HG02852 (cell line): ENCODE data around the gene IRF2.
A peak's percentile ranks its signal among the peaks of the same experiment; 100 is the strongest.

Experiments
- ATAC-seq: cut with Tn5 transposase; IDR thresholded peaks from one replicate; pipeline ENCODE4 v1.9.1; 2021; ENCODE audit warnings: mild to moderate bottlenecking, moderate library complexity; ENCODE audit not compliant: unreplicated experiment

IRF2 gene

DNA sequence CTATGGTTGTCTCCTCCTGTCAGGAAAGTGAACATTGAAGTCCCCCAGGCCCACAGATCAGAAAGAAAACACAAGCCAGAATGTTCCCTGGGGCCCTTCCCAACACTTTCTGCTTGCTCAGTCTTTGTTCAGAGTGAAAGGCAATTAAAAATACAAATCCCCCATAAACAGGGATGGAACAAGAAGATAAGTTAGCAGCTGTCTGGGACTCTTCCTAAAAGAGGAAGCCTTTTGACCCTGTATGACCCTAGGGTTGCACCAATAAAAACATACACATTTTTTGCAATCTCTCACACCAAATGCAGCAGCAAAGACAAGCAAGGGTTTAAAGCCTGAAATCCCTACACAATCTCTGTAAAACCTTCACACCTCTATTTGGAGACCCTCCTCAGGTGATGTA, 22.6 kb downstream of the IRF2 start:
- ATAC-seq = no peak

DNA sequence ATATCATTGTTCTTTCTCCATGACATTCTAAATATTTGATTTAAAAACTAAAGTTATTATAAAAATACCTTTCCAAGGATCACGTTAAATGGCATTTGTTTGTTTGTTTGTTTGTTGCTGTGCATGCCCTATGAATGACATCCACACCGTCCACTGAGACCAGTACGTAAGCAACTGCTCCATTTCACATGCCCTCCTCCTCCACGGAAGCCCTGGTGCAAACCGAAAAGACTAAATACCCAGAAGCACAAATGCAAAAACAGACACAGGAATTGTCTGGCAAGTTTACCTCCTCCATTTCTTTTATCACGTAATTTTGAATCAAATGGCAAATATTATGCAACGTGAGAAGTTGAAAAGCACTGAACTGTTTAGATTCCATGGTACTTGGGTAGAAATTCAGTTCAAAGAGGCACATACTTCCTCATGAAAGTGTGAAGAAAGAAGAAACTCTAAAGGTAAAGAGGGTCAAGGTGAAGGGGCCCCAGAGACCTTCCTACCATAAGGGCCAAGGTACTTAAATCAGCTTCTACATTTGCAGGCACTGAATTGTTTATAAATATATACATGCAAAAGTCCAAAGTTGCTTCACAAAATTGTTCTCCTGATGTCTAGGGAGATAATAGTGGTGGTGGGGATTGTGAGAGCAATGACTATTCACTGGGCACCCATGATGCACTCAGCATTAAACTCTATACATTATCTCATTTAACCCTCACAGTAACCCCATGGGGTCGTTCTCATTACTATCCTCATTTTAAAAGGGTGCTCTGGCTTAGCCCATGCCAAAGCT, 23.4 kb downstream of the IRF2 start:
- no peak for ATAC-seq

DNA sequence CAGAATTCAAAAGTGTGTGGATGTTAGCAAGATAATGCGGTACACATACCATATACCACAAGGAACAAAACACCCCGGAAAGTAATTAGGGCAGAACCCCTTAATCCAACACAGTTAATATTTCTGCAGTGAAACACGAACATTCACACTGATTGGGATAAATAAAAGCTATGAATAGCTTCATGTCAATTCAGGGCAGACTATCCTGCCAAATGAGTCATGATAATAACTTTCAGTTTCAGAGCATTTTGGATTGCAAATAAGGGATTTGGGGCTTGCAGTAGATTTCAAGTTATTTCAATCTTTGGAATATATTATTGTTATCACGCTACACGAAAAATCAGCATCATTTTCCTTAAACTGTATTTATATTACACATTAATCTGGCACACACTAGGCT, 24.3 kb downstream of the IRF2 start:
- ATAC-seq = no peak

DNA sequence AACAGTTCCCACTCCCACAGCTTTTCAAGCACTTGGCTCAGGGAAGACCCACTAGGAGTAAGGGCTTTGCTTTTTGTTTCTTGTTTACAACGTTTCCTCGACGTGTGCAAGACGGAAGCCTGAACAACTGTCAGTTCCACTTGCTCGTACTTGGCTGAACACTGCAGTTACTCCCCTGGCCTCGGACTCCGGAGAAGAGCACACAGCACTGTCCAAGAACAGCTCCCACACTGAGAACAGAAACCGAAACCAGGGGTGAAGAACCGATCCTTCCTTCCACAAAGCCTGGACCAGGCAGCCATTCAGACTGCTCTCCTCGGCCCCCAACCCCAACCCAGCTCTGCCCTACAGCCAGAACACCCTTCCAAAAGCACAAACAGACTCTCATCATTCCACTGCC, 25.5 kb downstream of the IRF2 start:
- ATAC-seq = no peak

DNA sequence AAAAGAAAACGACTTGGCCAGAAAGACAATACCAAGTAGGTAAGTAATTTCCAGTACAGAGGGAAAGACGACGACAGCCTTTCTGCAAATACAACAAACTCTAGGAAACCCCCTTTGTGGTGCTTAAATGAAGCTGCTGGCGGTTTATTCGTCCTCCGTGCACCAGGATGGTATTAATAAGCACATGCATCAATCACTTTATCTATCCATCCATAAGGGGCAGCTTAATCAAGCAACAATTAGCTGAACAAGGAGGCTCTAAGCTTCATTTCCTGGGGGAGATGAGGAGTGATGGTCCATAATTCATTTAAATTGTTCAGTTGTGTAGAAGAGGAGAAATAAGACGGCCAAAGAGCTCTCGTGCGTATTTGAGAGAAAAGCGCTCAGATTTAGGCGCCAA, 26.2 kb downstream of the IRF2 start:
- ATAC-seq = no peak

DNA sequence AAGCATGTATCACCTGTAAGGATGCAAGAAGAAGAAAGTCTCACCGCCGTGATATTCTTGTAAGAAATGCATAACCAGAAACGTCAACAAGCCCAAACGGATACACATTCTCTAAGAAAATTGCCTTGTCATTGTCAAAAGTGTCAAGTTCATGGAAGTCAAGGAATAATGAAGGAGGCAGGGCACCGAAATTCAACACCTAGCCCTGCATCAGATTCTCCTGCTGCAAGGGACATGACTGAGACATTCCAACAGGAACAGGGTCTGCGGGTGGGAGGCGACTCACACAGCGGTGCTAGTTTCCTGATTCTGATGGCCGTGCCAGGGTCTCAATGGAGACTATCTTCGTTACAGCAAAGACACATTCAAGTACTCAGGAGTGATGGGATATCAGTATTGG, 26.7 kb downstream of the IRF2 start:
- no peak for ATAC-seq

DNA sequence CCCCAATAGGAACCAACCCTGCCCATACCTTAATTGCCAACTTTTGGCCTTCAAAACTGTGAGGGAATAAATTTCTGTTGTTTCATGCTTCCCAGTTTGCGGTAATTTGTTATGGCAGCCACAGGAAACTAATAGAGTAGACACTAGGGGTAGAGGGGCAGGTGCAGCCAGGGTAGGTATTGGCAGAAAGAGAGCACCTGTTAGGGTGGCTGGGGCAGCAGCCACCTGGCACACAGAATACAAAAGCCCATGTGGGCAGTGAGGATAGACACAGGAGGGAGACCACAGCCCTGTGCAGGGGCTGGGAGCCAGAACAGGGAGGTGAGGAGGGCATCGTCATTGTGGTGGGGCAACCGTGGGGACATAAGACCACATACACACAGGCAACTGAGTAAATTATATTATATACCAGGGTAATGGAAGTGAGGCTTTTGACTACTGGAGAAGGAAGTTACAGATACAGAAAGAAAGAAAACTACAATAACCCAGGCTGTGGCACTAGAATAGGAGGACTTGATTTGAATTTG, 28.2 kb downstream of the IRF2 start:
- ATAC-seq = no peak

DNA sequence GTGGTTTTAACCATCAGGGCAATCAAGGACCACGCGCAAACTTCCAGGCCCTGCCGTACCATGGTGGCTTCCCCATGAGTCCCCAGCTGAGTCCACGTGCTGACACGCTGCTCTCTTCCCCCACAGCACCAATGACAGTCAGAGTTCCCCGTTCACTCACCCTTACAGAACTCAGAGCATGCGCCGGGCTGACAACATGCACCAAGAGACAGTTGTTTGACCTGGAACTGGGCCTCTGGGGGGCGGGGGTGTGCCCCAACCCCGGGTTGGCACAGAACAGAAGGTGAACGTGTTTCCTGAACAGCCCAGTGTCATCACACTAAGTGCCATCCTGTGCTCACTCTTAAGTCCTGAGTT, 29.4 kb downstream of the IRF2 start:
- ATAC-seq = peak; percentile 67

DNA sequence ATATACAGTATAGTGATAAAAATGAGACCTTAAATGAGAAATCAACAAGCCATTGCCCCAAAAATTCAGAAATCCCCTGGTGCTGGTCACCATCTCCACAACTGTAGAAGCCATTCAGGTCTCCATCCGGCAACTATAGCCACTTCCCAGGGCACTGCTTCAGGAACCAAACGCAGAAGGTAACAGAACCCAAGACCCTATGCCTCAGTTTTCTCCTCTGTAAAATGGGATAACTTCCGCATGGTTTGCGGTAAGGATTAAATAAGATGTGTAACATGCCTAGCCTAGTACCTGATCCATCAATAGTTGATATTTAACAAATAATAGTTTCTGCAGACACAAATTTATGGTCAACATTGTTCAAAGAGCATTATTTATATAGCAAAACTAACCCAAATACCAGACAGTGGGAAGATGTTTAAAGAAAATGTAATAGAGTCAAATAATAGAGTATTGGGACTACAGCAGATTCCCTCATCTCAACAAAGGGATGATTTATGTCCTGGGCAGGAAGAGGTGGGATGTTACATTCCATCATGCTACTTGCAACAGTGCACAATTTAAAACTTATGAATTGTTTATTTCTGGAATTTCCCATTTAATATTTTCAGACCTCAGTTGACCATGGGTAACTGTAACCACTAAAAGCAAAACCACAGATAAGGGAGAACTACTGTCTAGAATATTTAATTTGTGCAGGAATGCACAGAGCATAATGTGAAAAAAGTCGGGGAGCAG, 30.0 kb downstream of the IRF2 start:
- no peak for ATAC-seq

DNA sequence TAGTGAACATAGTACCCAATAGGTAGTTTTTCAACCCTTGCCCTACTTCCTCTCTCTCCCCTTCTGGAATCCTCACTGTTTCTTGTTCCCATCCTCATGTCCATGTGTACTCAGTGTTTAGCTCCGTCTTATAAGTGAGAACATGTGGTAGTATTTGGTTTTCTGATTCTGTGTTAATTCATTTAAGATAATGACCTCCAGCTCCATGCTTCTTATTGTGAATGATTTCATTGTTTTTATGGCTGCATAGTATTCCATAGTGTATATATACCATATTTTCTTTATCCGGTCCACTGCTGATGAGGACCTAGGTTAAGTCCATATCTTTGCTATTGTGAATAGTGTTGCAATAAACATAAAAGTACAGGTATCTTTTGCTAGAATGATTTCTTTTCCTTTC, 31.0 kb downstream of the IRF2 start:
- ATAC-seq = no peak

DNA sequence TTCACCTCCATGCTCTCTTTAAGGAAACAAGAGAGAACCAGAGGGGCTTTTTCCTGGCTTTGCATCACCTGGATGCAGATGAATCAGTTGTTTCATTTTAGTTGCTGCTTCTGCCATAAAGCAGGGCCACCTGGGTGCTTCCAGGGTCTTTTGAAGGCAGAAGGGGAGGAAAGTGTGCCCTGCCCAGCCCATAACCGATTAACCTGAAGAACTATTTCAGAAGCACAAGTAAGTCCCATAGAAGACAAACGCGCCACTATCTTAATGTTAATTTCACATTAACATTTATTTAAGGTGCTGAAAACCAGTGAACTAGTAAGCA, 32.1 kb downstream of the IRF2 start:
- no peak for ATAC-seq

DNA sequence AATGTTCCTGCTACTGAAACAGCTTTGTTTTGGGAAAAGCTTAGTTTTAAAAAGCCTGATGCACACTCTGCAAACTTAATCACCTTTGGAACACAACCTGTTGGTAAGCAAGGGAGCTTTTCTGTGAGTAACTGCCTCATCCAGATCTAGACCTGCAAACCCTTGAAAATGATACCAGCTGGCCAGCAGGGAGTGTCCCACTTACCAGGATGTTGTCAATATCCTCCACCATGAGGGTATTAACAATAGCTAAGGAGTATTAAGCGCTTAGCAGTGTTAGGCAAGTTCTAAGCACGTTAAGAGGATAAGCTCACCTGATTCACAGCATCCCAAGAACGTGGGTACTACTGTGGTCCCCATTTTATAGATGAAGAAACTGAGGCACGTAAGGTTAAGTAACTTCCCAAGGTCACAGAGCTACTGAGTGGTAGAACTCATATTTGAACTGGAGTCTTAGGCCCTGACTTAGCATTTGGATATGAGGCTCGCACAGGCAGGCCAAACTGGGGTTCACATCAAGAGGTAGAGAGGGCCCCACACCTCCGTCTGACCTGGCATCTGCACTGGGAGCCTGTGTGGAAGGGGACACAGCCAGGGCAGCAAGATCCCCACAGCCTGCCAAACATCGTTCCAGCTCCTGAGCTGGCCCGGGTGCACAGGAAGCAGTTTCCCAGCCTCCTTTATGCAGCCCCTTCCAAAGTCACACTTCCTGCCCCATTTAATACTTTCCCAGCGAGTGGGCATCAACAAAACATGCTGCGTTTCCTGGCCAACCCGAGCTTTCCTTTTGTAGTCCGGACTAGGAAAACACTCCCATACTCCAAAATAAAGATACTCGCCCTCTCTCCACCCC, 32.7 kb downstream of the IRF2 start:
- no peak for ATAC-seq

DNA sequence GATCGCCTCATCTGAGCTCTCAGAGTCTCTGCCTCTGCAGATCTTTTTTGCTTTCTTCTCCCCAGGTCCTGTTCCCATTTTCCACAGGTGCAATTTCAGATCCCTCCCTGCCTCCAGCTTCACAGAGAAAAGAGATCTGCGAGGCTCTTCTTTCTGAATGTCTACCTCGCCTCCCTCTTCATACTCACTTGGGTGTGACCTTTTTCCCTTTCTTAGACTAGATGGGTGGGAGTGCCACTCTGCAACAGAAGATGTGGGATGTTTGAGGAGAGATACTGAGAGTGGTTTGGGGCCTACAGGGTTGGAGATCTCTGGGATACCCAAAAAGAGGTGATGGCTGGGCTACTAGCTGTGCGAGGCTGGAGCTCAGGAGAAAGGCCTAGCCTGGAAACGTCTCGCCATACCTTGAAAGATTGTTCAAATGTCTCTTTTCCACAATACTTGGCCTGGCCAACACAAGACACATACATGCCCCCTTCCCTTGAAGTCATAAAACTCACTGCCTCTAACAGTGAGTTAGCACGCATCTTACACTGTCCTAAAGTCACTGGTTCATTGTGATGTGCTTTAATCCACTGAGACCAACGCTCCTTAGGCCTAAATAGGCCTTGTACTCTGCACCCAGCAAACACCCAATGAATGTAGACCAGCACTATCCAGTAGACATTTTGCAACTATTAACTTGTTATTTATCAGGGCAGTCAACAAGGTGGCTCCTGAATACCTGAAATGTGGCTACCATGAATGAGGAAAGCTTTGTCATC, 33.6 kb downstream of the IRF2 start:
- no peak for ATAC-seq

DNA sequence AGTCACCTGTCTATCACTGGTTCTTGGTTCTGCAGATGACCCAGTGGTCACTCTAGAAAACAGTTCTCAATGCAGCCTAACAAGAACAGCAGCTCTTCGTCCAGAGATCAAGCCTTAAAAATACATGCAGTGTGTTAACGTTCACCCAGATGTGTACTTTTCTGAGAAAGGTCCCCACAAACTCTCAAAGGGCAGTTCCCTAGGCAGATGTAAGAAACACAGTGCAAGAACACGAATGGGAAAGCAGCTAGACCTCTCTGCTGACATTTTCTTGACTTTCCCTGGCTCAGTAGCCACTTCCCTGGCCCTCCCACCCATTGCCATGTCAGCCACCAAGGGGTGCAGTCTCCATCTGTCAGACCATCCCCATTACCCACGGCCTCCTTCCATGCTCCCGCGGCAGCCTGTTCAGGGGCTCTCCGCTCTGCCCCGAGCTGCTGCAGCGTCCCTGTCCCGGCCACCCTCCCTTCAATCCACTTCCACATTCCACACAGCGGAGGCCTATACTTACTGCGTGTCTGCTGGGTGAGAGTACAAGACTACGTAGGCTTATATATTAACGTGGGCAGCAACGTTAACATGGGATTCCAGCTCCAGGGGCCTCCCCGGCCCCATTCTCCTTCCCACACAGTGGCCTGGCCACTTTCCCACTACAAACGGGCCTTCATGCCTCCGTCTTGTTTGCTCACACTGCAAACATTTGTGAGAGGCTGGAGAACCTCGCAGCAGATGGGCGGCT, 34.3 kb downstream of the IRF2 start:
- no peak for ATAC-seq

DNA sequence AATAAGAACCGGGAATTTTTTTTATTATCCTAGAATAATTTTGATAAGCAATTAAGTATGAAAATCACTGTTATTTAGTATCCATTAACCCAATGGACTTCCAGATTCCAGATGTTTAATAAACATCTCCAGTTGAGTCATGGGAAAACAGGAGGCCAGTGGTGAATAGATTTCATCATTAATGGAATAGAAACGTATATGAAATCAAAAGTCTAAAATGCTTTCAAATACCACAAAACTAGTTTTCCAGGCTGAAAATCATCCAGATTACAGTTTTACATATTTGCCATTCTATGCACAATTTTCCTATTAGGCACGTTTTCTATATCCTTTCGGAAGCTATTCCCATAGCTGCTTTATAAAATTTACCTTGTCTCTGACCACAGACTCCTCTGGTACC, 35.0 kb downstream of the IRF2 start:
- no peak for ATAC-seq

DNA sequence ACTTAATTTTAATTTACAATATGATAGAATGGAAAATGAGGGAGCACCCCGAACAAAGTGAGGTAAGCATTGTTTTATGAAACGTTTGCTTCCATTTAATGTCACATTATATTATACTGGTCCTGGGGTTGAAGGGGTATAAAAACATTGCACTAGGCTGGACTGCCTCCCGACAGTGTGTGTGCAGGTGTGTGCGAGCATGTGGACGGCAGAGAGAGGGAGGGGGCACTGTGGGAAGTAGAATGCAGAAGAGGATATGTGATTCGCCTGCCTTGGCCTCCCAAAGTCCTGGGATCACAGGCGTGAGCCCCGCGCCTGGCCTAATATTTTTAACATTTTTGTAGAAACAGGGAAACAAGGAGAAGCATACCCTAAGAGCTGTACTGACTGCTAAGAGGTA, 36.0 kb downstream of the IRF2 start:
- ATAC-seq = no peak

DNA sequence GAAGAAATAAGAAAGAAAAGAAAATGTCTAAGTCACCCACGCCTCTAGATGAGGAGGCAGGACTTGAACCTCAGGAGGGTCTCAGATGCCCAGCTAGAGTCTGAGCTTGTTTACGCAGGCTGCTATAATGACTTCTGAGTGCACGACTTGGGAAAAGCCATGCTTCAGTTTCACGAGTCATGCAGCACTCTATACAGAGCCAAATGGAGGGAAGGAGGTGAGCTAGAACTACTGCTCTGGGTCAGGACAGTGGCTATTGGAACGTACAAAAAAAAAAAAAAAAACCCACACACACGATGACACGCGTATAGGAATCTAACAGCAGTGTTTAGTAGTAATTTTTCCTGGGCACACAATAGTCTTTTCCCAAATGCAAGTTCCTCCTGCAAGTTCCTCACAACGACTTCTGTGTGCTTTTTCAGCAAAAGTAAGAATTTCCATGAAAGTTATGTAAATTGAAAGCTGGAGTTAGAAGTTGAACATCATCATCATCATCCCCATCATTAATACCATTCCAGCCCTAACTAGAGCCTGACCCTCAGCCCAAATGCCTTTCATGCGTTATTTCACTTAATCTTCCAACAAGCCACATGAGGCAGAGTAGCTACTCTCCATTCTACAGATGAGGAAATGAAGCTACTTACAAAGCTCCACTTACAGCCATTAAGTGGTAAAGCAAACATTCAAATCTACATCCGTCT, 36.6 kb downstream of the IRF2 start:
- ATAC-seq = no peak

DNA sequence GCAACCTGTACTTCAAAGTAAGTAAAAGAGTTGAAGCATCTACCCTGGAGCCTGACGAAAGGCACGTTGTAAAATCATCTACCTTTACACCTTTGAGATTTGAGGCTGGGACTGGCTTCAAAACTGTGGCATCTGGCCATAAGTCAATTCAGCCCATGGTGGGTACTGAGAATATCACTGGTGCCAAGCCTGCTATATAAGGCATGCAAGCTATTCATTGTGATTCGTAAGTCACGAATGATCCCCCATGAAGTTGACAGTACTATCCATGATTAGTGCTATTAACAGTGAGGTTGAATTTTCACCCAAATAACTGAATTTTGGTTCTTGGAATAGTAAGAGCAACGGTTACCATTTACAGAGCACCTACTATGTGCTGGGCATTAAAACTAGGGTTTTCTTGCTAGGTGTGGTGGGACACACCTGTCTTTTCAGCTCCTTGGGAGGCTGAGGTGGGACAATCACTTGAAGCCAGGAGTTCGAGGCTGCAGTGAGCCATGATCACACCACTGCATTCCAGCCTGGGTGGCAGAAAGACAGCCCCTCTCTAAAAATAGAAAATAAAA, 39.8 kb downstream of the IRF2 start:
- ATAC-seq = no peak

DNA sequence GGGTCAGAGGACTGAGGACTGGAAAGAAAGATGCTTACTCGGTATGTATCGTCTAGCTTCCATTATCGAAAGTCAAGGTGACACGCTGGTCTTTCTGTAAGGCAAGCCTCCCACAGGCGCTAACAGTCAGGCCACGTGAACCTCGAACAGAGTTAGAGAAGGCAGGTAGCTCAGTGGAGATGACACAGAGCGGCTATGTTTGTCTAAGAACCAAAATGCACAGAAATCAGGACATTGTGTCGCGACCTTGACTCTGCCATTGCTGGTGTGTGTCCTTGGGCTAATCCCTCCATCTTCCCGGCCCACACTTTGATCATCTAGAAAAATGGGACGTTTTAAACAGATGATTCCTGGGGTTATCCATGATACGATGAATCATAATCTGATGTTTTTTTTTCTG, 40.3 kb downstream of the IRF2 start:
- no peak for ATAC-seq
